Eye (tissue), 1 donor: ENCODE data around the gene WDCP.
A peak's percentile ranks its signal among the peaks of the same experiment; 100 is the strongest.
"Not testable (repeated sequence)": the region's sequence is repeated elsewhere in the genome, so short reads cannot be mapped to it uniquely, and the experiment has no call there.

Source experiments
- DNase-seq: peaks from one replicate; pipeline ENCODE4 v3.0.0-alpha.2; 2015

The WDCP gene

GRCh38 chr2:24020244-24020643 is 26.9 kb downstream of the WDCP start:
- no peak for DNase-seq

- DNase-seq: no peak
These were observed 27.5 kb downstream of the WDCP start for GRCh38 chr2:24019729-24020128.

DNA sequence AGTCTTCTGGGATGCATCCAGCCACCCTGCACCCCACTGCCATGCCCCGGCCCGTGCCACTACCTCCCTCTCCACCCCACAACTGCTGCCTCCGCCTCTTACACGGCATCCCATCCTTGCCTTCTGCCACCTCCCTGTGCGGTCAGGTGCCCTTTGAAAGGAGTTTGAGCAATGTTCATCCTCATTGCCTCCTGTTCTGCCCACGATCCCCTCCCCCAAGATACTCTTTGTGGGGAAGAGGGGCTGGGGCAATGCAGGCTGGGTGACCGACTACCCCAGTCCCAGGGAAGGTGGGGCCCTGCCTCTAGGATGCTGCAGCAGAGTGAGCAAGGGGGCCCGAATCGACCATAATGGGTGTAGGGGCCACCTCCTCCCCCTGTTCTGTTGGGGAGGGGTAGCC is 28.9 kb downstream of the WDCP start:
- no peak for DNase-seq

- DNase-seq: no peak
These were observed 29.5 kb downstream of the WDCP start for GRCh38 chr2:24017711-24018110.

GRCh38 chr2:24016853-24017703 is 30.1 kb downstream of the WDCP start:
- DNase-seq: no peak

- DNase-seq: no peak
These were observed 30.8 kb downstream of the WDCP start for GRCh38 chr2:24016376-24016761.

- no peak for DNase-seq
These were observed 31.4 kb downstream of the WDCP start for GRCh38 chr2:24015562-24016375.

GRCh38 chr2:24014902-24015301 is 32.3 kb downstream of the WDCP start:
- not testable (repeated sequence) for DNase-seq

GRCh38 chr2:24012521-24013188 is 34.5 kb downstream of the WDCP start:
- no peak for DNase-seq

DNA sequence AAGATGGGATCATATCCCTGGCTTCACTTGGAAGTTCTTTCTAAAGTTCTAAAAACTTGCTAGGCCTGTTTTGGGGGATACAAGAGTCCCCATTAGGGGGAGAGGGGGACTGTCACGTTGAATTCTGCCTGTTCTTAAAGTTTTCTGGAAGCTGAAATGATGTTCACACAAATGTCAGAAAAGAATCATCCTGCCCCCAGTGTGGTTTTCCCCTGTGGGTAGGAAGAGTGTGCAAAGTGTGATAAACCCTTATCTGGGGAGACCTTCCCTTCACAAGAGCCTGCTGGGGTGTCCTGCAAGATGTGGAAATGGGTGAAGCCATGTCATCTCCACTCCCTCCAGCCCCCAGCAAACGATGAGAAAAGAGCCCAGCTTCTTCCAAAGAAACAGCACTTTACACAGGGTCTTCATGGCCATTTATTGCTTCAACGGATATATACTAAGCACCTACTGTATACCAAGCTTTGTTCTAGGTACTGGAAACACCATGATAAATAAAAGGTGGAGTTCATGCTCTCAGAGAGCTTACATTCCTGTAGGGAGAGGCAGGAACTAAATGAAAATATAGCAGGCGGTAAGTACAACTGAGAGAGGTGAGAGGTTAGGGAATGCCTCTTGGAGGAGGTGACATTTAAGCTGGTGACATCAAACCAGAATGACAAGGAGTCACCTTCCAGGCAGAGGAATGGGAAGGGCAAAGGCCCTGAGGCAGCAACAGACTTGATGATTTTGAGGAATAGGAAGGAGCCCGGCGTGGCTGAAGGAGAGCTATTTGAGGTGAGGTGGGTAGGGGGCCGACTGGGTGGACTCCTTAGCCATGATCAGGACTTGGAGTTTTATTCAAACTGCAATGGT is 35.7 kb downstream of the WDCP start:
- peak; percentile 12 for DNase-seq

DNA sequence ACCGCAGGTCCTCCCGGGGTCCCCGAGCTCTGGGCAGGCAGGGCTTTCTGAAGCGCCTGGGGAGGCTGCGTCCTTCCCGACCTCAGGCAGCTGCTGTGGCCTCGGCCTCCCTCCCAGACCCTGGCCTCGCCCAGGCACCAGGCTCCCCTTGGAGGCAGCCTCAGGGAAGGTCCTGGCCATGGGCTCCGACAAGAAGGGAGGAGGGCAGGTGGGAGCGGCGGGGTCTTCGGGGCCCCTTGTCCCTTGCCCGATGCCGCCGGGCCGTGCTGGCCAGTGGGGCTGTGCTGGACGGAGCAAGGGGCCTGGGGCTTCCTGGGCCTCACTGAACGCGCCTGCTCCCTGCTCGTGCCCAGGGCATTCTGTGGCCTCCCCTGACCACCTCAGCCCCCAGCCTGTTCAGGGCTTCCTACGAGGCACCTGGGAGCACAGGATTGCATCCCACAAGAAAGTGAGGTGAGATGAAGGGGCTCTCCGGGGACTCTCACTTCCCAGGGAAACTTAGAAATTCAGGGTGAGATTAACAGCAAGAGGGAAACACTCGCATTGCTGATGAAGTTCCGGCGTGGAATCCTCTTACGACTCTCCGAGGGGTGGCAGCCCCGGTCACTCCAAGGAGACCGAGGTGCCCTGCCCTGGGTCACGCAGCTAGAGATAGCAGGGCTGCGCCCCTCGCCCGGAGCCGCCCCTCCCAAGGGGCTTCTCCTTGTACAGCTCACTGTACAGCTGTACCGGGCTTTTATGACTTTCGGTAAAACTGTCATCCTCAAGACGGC is 36.5 kb downstream of the WDCP start:
- no peak for DNase-seq

DNA sequence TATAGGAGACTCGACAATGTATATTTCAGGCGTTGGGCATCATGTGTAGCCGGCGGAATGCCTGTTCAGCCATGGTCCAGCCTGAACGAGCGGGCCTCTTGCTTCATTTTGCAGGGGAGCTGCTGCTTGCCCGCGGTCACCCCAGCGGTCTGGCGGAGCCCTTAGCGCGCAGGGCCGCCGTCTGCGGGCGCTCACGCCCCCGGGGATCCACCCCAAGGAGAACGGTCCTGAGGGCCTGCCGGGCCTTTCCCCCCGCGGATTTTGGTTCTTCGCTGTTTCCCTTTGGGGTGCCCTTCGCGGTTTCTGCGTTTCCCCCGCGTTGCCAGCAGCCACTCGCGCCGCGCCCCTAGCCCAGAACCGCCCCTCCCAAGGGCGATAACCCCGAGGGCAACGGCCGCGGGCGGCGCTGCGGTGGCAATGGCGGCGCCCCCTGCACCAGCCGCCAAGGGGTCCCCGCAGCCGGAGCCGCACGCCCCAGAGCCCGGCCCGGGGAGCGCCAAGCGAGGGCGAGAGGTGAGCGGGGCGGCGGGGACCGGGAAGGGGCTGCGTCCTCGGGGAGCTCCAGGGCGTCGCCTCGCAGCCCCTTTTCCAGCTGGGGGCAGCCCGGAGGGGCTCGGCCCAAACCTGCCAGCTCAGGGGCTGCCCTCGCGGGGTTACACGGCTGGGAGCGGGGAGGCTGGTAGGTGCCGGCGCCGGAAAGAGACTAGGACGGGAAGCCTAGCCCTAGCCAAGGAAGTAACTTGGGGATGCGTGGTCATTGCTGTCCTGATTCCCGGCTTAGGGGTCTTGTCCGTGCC is 37.3 kb downstream of the WDCP start, which contains the start of gene MFSD2B:
MFSD2B (plus strand) TSS at position 406 of the 797 bp plus-strand sequence; CDS start at position 418, 12 bp downstream.
- peak; percentile 52 for DNase-seq

- no peak for DNase-seq
These were observed 37.9 kb downstream of the WDCP start for GRCh38 chr2:24009367-24009679.

DNA sequence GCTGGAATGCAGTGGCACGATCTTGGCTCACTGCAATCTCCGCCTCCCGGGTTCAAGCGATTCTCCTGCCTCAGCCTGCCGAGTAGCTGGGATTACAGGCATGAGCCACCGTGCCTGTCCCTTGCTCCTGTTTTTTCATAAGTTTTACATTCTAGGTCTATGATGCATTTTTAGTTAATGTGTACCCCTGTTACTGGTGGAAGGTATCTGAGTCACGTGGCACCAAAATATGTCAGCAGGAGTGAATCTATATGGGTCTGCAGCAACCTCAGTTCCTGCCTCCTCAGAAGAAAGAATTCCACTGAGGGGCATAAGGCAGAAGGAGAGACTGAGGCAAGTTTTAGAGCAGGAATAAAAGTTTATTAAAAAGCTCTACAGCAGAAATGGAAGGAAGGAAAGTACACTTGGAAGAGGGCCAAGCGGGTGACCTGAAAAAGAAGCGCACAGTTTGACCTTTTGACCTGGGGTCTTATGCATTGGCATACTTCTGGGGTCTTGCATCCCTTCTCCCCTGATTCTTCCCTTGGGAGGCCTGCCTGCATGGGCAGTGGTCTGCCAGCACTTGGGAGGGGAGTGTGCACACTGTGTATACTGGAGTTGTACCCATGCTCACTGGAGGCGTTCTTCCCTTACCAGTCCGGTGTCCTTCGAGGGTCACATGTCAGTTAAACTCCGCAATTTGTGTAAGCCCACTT is 38.4 kb downstream of the WDCP start:
- no peak for DNase-seq

- DNase-seq: no peak
These were observed 39.5 kb downstream of the WDCP start for GRCh38 chr2:24007693-24008092.

GRCh38 chr2:23994567-23994966 is 52.6 kb downstream of the WDCP start:
- no peak for DNase-seq

- DNase-seq: no peak
These were observed 53.4 kb downstream of the WDCP start for GRCh38 chr2:23993736-23994269.

DNA sequence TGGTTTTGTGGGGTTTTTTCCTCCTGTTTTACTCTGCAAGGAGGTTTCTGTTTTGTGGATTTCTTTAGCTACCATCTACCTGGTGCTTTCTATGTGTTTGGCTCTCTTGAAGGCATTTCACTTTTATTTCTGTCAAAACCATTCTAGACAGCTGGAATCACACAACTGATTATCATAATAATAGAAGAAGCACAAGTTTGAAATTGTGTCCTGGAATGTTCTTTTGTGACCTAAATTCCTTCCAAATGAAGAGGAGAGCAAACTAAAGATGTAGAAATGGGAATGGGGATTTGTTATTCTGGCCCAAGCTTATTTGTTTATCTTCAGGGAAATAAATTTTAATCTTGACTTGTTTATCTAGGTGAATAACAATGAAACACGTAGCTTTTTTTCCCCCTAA is 54.3 kb downstream of the WDCP start:
- no peak for DNase-seq

DNA sequence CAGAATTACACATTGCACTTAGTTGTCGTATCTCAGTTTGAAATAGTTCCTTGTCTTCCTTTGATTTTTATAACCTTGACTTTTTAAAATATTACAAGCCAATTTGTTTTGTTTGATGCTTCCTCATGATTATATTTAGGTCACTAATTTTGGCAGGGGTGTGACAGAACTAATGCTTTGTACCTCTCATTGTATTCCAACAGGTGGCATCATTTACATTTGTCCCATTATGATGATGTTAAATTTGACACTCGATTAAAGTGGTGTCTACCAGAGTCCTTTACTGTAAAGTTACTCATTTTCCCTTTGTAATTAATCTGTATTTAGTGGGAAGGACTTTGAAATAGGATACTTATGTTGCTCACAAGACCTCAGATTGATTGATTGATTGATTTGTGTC is 58.8 kb downstream of the WDCP start:
- no peak for DNase-seq
